K562 (cell line): ENCODE data around the gene PPM1N.

Experiments used
- ATF3 ChIP-seq, 2 experiments: fragments of 450-650 bp in 1 of 2; sonication (generic) in 1 of 2; formaldehyde crosslinking in 1 of 2; IDR thresholded peaks in 1 of 2; conservative IDR thresholded peaks in 1 of 2; 2 replicates each; pipeline versions ENCODE4 v1.6.1 to v1.8.1; 2016 to 2023; ENCODE audit warnings: mild to moderate bottlenecking in 2 of 2, moderate library complexity in 2 of 2, inconsistent platforms in 1 of 2, missing genetic modification reagents in 1 of 2
- BHLHE40 ChIP-seq: IDR thresholded peaks from 2 replicates; pipeline ENCODE4 v1.6.1; 2011; ENCODE audit warnings: low read length, improper control_type of control experiment
- CHD2 ChIP-seq: IDR thresholded peaks from 2 replicates; pipeline ENCODE4 v1.6.1; 2011; ENCODE audit warnings: low read depth, low read length
- CTCF ChIP-seq, 3 experiments: IDR thresholded peaks in 2 of 3; conservative IDR thresholded peaks in 1 of 3; 2 replicates each; pipeline ENCODE4 v1.5.1; 2011 to 2012; ENCODE audit warnings: low read length in 3 of 3, mild to moderate bottlenecking in 3 of 3, control low read depth in 2 of 3, improper control_type of control experiment in 1 of 3, inconsistent platforms in 1 of 3, low read depth in 1 of 3, mixed read lengths in 1 of 3, moderate library complexity in 1 of 3; ENCODE audit not compliant: insufficient read depth in 2 of 3
- DPF2 ChIP-seq: fragments of 450-650 bp; IDR thresholded peaks from 2 replicates; pipeline ENCODE4 v1.6.1; 2016
- FOXP4 ChIP-seq: sonication (generic); formaldehyde crosslinking; IDR thresholded peaks from 2 replicates; pipeline ENCODE4 v1.8.0; 2022; ENCODE audit warnings: mild to moderate bottlenecking, missing genetic modification reagents, borderline replicate concordance
- HDAC8 ChIP-seq: fragments of 450-650 bp; IDR thresholded peaks from 2 replicates; pipeline ENCODE4 v1.6.1; 2016; ENCODE audit warnings: mild to moderate bottlenecking, missing genetic modification characterization, moderate library complexity, missing compliant biosample characterization
- KDM1A ChIP-seq, 2 experiments: fragments of 450-650 bp; IDR thresholded peaks; 2 replicates each; pipeline ENCODE4 v1.6.1; 2016; ENCODE audit warnings: mild to moderate bottlenecking in 2 of 2
- LEF1 ChIP-seq: fragments of 450-650 bp; IDR thresholded peaks from 2 replicates; pipeline ENCODE4 v1.6.1; 2016; ENCODE audit warnings: mild to moderate bottlenecking
- RBM34 ChIP-seq: fragments of 200-400 bp; formaldehyde crosslinking; IDR thresholded peaks from 2 replicates; pipeline ENCODE4 v1.6.1; 2018; ENCODE audit warnings: low read length, borderline replicate concordance; ENCODE audit not compliant: insufficient read depth
- RFX5 ChIP-seq: IDR thresholded peaks from 2 replicates; pipeline ENCODE4 v1.6.1; 2011; ENCODE audit warnings: low read depth, mild to moderate bottlenecking, improper control_type of control experiment, low read length
- TAL1 ChIP-seq: fragments of 450-650 bp; IDR thresholded peaks from 2 replicates; pipeline ENCODE4 v1.6.1; 2016; ENCODE audit warnings: mild to moderate bottlenecking
- ZBTB43 ChIP-seq: sonication (generic); formaldehyde crosslinking; IDR thresholded peaks from 2 replicates; pipeline ENCODE4 v1.8.0; 2023; ENCODE audit warnings: mild to moderate bottlenecking, missing genetic modification reagents

- TF ChIP-seq BHLHE40: peak; percentile 73
- TF ChIP-seq CTCF (IDR thresholded peaks at IDR 0.05 in 2 of 3, conservative IDR thresholded peaks at IDR 0.05 in 1 of 3; ENCODE audit: insufficient read depth in 2 of 3, low read depth in 1 of 3, low read length in 3 of 3): no peak
- TF ChIP-seq KDM1A (IDR thresholded peaks at IDR 0.05): no peak
- peak; percentile 44; the same call in 1 of the 2 replicates for TF ChIP-seq DPF2
- no peak for TF ChIP-seq RFX5
- no peak for TF ChIP-seq LEF1
- TF ChIP-seq ATF3 (IDR thresholded peaks at IDR 0.05): no peak
- no peak for TF ChIP-seq ATF3 (CRISPR knock-in tag; conservative IDR thresholded peaks at IDR 0.05)
- TF ChIP-seq CHD2: peak; percentile 40; the same call in 1 of the 2 replicates
- TF ChIP-seq HDAC8: no peak
- no peak for TF ChIP-seq RBM34
- TF ChIP-seq ZBTB43 (CRISPR knock-in tag): 0 out of 2 replicates have a peak, but pooled peaks have one; percentile 60
- no peak for TF ChIP-seq TAL1
- TF ChIP-seq FOXP4 (CRISPR knock-in tag): peak; percentile 66; the same call in 1 of the 2 replicates
Observed at GRCh38 chr19:45469132-45469944, 28.9 kb upstream of the PPM1N start.
